ENCODE measurements around the gene GLT6D1. TPM values are rescaled to one million over a fixed set of nuclear protein-coding genes. Genes with fewer than 3 reads are reported as not detected.

The GLT6D1 gene
- total RNA-seq, 4 donors from 2014 or later = not detected

DNA sequence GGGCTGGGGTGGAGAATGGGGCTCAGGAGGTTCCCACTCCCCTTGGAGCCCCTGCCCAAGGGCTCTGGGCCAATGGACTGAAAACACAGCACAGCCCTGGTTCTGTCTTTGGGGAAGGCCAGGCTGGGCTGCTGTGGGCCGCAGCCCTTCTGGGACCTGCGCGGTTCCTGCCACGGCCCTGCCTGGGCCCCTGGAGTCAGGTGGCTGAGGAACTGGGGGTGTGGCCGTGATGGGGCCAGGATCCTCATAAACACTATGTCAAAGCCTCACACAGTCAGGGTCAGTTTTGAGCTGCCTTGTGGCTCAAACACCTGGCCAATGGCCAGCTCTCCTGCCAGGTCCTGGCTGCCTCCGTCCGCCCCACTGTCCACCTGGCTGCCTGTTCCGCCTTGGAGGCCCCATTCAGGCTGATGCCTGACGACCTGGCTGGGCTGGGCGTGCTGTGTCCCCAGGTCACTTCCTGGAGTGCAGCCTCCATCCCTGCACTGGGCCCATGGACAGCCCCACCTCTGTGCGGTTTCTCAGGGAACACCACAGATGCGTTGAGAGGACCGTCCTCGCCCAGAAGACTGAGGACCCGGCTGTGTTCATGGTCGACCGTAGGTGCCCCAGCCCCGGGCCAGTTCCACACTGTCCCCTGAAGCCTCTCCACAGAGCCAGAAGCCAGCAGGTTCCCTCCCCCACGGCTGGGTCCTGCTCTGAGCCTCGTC lies 50.3 kb downstream of the GLT6D1 start:
- DNase-seq = no peak
- Histone ChIP-seq H3K4me3 (no peak overlapping the region), H3K27ac (no peak overlapping the region), H3K27me3 (peaks cover 0 to 65% (median 0%) of the 10 kb centered on the region in 4 donors), H3K9me3 (no peaks in the 10 kb centered on the region), H3K36me3 (no peaks in the 10 kb centered on the region), H3K4me1 (no peaks in the 10 kb centered on the region)
- WGBS, 2 donors = 60 to 93% methylated on average over 1 to 3 of the region's 20 CpGs
- intact Hi-C loops (cut with DNase I) = no loop called here
- TF ChIP-seq, protein P1, sequence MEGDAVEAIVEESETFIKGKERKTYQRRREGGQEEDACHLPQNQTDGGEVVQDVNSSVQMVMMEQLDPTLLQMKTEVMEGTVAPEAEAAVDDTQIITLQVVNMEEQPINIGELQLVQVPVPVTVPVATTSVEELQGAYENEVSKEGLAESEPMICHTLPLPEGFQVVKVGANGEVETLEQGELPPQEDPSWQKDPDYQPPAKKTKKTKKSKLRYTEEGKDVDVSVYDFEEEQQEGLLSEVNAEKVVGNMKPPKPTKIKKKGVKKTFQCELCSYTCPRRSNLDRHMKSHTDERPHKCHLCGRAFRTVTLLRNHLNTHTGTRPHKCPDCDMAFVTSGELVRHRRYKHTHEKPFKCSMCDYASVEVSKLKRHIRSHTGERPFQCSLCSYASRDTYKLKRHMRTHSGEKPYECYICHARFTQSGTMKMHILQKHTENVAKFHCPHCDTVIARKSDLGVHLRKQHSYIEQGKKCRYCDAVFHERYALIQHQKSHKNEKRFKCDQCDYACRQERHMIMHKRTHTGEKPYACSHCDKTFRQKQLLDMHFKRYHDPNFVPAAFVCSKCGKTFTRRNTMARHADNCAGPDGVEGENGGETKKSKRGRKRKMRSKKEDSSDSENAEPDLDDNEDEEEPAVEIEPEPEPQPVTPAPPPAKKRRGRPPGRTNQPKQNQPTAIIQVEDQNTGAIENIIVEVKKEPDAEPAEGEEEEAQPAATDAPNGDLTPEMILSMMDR (IDR thresholded peaks at IDR 0.05) = no peak
- TF ChIP-seq POLR2A (IDR thresholded peaks at IDR 0.05) = no peak

- no peak for DNase-seq
- H3K4me3 ChIP-seq = no peak overlapping the region
- TF ChIP-seq POLR2A (IDR thresholded peaks at IDR 0.05) = no peak
- TF ChIP-seq, protein P1 (IDR thresholded peaks at IDR 0.05) = no peak
- no peak overlapping the region for H3K27ac ChIP-seq
- 89% methylated on average over 3 of the region's 9 CpGs; no CpG with 5 or more reads in 1 of the 2 donors for WGBS, 2 donors
- H3K27me3 ChIP-seq = peaks cover 0 to 71% (median 0%) of the 10 kb centered on the region in 4 donors
- H3K9me3 ChIP-seq = no peaks in the 10 kb centered on the region
- H3K36me3 ChIP-seq = no peaks in the 10 kb centered on the region
- intact Hi-C loops (cut with DNase I) = no loop called here
- no peaks in the 10 kb centered on the region for H3K4me1 ChIP-seq
Measured at GRCh38 chr9:135588371-135588770, 51.0 kb downstream of the GLT6D1 start.

- intact Hi-C loops (cut with DNase I) = no loop called here
- no peak overlapping the region for H3K27ac ChIP-seq
- no peak overlapping the region for H3K4me3 ChIP-seq
- H3K9me3 ChIP-seq = no peaks in the 10 kb centered on the region
- TF ChIP-seq POLR2A (IDR thresholded peaks at IDR 0.05) = no peak
- TF ChIP-seq, protein P1 (IDR thresholded peaks at IDR 0.05) = no peak
- H3K36me3 ChIP-seq = no peaks in the 10 kb centered on the region
- no peaks in the 10 kb centered on the region for H3K4me1 ChIP-seq
- H3K27me3 ChIP-seq = peaks cover 0 to 78% (median 0%) of the 10 kb centered on the region in 4 donors
- no CpG with 5 or more reads among the region's 7 CpGs for WGBS, 2 donors
- no peak for DNase-seq
Measured at GRCh38 chr9:135587658-135588057, 51.7 kb downstream of the GLT6D1 start.

DNA sequence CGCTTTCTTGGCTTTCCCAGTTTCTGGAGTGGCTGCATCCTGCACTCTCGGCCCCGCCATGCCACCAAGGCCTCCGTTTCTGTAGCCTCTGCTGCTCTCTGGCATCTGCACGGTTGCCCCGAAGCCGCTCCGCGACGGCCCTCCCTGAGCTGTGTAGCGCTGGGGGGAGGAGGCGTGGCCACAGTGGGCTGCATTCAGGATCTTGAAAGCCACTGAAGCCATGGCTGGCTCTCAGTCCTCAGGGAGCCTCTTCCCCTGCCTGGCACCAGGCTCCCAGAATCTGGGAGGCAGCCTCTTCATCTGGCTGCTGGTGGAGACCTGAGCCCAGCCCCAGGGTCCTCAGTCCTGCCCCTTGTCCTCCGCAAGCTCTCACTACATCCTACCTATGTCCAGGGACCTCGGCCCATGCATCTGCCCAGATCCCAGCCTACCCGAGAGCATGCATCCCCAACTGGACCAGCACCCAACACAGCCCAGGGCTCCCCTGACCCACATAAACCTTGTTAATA lies 52.7 kb downstream of the GLT6D1 start:
- WGBS, 2 donors = 61 to 73% methylated on average over 4 to 6 of the region's 15 CpGs
- Histone ChIP-seq H3K4me3 (no peak overlapping the region), H3K27ac (no peak overlapping the region), H3K27me3 (peaks cover 0 to 71% (median 0%) of the 10 kb centered on the region in 4 donors), H3K9me3 (no peaks in the 10 kb centered on the region), H3K4me1 (no peaks in the 10 kb centered on the region), H3K36me3 (no peaks in the 10 kb centered on the region)
- DNase-seq = no peak
- TF ChIP-seq, protein P1 (IDR thresholded peaks at IDR 0.05) = no peak
- no peak for TF ChIP-seq POLR2A (IDR thresholded peaks at IDR 0.05)
- intact Hi-C loops (cut with DNase I) = no loop called here

- TF ChIP-seq, protein P1 (IDR thresholded peaks at IDR 0.05) = no peak
- no peak for TF ChIP-seq POLR2A (IDR thresholded peaks at IDR 0.05)
- Histone ChIP-seq H3K27ac (no peak overlapping the region), H3K9me3 (no peaks in the 10 kb centered on the region), H3K4me3 (no peak overlapping the region), H3K36me3 (no peaks in the 10 kb centered on the region), H3K27me3 (peaks cover 0 to 67% (median 0%) of the 10 kb centered on the region in 4 donors), H3K4me1 (no peaks in the 10 kb centered on the region)
- 60 to 73% methylated on average over 15 of the region's 16 CpGs for WGBS, 2 donors
- no peak for DNase-seq
- intact Hi-C loops (cut with DNase I) = no loop called here
Measured at GRCh38 chr9:135584934-135585333, 54.4 kb downstream of the GLT6D1 start.
